GM19467 (cell line): ENCODE data around the gene SPOCK3.

Experiments used
- ATAC-seq: cut with Tn5 transposase; IDR thresholded peaks from one replicate; pipeline ENCODE4 v1.9.1; 2021; ENCODE audit warnings: mild to moderate bottlenecking, moderate library complexity; ENCODE audit not compliant: unreplicated experiment

The SPOCK3 gene

GRCh38 chr4:166687828-166688227 lies 546.5 kb downstream of the SPOCK3 start:
- ATAC-seq, result no peak
